GM06990 (cell line): Measurements from ENCODE around the gene G0S2.

ENCODE experiments used
- DNase-seq: peaks from one replicate; pipeline ENCODE4 v3.0.0-alpha.2; 2011; ENCODE audit not compliant: insufficient read length; ENCODE audit errors: extremely low read depth
- H3K27me3 ChIP-seq: replicated peaks from 2 replicates; pipeline ENCODE4 v1.6.0; 2011; ENCODE audit warnings: low read length; ENCODE audit not compliant: control insufficient read depth, insufficient read depth
- H3K36me3 ChIP-seq: 2 replicates; pipeline ENCODE4 v1.5.1; 2011; ENCODE audit warnings: low read length; ENCODE audit not compliant: control insufficient read depth, insufficient read depth
- H3K4me3 ChIP-seq: replicated peaks from 2 replicates; pipeline ENCODE4 v1.5.1; 2011; ENCODE audit warnings: low read depth, mild to moderate bottlenecking, control low read depth, low read length
- CTCF ChIP-seq: IDR thresholded peaks from 2 replicates; pipeline ENCODE4 v1.5.1; 2011; ENCODE audit warnings: low read length, control low read depth, mild to moderate bottlenecking, inconsistent platforms; ENCODE audit not compliant: insufficient read depth, poor library complexity, severe bottlenecking

Gene G0S2

GRCh38 chr1:209703834-209704504 is 28.8 kb downstream of the G0S2 start:
- TF ChIP-seq CTCF: no peak
- Histone ChIP-seq H3K36me3 (no peaks in the 10 kb centered on the region), H3K4me3 (no peak overlapping the region), H3K27me3 (no peaks in the 10 kb centered on the region)
- no peak for DNase-seq

- H3K27me3 ChIP-seq: no peaks in the 10 kb centered on the region
- no peaks in the 10 kb centered on the region for H3K36me3 ChIP-seq
- no peak for DNase-seq
- H3K4me3 ChIP-seq: no peak within 1 kb of the TSS
- TF ChIP-seq CTCF: no peak
These were observed 29.4 kb downstream of the G0S2 start, which contains the start of gene HSD11B1 for GRCh38 chr1:209704584-209704983. Gene HSD11B1, plus strand, starts transcription at chr1:209704846. Its CDS starts 97 bp downstream, at chr1:209704943.

GRCh38 chr1:209705033-209705598 is 29.9 kb downstream of the G0S2 start:
- Histone ChIP-seq H3K36me3 (no peaks in the 10 kb centered on the region), H3K27me3 (no peaks in the 10 kb centered on the region), H3K4me3 (no peak overlapping the region)
- no peak for DNase-seq
- no peak for TF ChIP-seq CTCF

GRCh38 chr1:209706622-209707021 is 31.4 kb downstream of the G0S2 start:
- H3K36me3 ChIP-seq: no peaks in the 10 kb centered on the region
- H3K4me3 ChIP-seq: no peak overlapping the region
- no peaks in the 10 kb centered on the region for H3K27me3 ChIP-seq

GRCh38 chr1:209707308-209707707 is 32.1 kb downstream of the G0S2 start:
- H3K27me3 ChIP-seq: no peaks in the 10 kb centered on the region
- no peak overlapping the region for H3K4me3 ChIP-seq
- TF ChIP-seq CTCF: no peak
- DNase-seq: no peak
- no peaks in the 10 kb centered on the region for H3K36me3 ChIP-seq

More at GRCh38 chr1:209706622-209707021, 31.4 kb downstream of the G0S2 start:
- TF ChIP-seq CTCF: no peak
- no peak for DNase-seq
